Right lobe of liver (tissue), 6 donors: ENCODE measurements around the gene UROS. TPM values are rescaled to one million over a fixed set of nuclear protein-coding genes. Genes with fewer than 3 reads are reported as not detected.

Experiments
- ATAC-seq, 4 donors: fragments of 200-7000 bp; cut with Tn5 transposase; one replicate each; pipeline ENCODE4 v1.9.1; 2020; ENCODE audit warnings: mild to moderate bottlenecking in 4 of 4, moderate library complexity in 4 of 4
- DNase-seq, 3 donors: peaks; one replicate each; pipeline ENCODE4 v3.0.0-alpha.2; 2020
- H3K27ac ChIP-seq, 3 donors: fragments of 200-600 bp; one replicate each; pipeline ENCODE4 v1.8.0; 2022
- H3K27me3 ChIP-seq, 2 donors: fragments of 200-600 bp; one replicate each; pipeline ENCODE4 v1.8.0; 2022
- H3K36me3 ChIP-seq, 4 donors: fragments of 200-600 bp; sonication (generic) in 1 of 4; one replicate each; pipeline versions ENCODE4 v1.5.1 to v1.8.0; 2017 to 2022; ENCODE audit warnings: control low read depth in 1 of 4
- H3K4me1 ChIP-seq, 4 donors: fragments of 200-600 bp; sonication (generic) in 1 of 4; one replicate each; pipeline versions ENCODE4 v1.5.1 to v1.8.0; 2017 to 2022; ENCODE audit warnings: control low read depth in 1 of 4
- H3K4me3 ChIP-seq, 3 donors: fragments of 200-600 bp; one replicate each; pipeline ENCODE4 v1.8.0; 2022
- H3K9me3 ChIP-seq, 4 donors: fragments of 200-600 bp; sonication (generic) in 1 of 4; one replicate each; pipeline versions ENCODE4 v1.5.1 to v1.8.0; 2017 to 2022; ENCODE audit warnings: control low read depth in 1 of 4
- CTCF ChIP-seq, 4 donors: fragments of 200-600 bp in 3 of 4; fragments of 450-650 bp in 1 of 4; IDR thresholded peaks; one replicate each; pipeline versions ENCODE4 v1.5.1 to v1.8.0; 2016 to 2022; ENCODE audit warnings: antibody characterized with exemption in 4 of 4, mild to moderate bottlenecking in 2 of 4
- POLR2A ChIP-seq: fragments of 450-650 bp; IDR thresholded peaks from one replicate; pipeline ENCODE4 v1.6.1; 2017; ENCODE audit warnings: antibody characterized with exemption, mild to moderate bottlenecking
- WGBS: methylation state at CpG from one replicate; pipeline ENCODE4 v1.1.6; 2018; ENCODE audit warnings: low coverage, low lambda C conversion rate; ENCODE audit not compliant: insufficient coverage; ENCODE audit errors: missing lambda C conversion rate; 5-methylcytosine and 5-hydroxymethylcytosine counted together
- intact Hi-C, 2 donors: fragments of 100-400 bp; cut with DNase I; formaldehyde crosslinking; loops; one replicate each; pipeline versions ENCODE4 v1.11.2 to v1.14.1; 2022
- total RNA-seq, 6 experiments: library from RNA; depleted of rRNA in 2 of 6; stranded (reverse); fragments of >200 nt in 2 of 6; fragmentation: NEBNext Ultra II Directional in 3 of 6; extraction: Animal tissue kit (Norgen Biotek cat#: 25700) in 3 of 6; gene quantifications; one replicate each; pipeline versions ENCODE4 v1.1.0 to v1.2.4, GENCODE V29; 2016 to 2023
- donor health status: DM: no; HTN: yes; CAD: no.
- donor health status: DM: no; HTN: no; CAD: no.
- donor health status: DM: no; HTN: no; CAD: no.
- donor health status: DM: no; HTN: yes; CAD: no.
- donor health status: DM: no; HTN: yes; CAD: no.

Gene UROS
- total RNA-seq, 6 experiments from 2014 or later = 23.5 to 52.5 (median 28.3) TPM

DNA sequence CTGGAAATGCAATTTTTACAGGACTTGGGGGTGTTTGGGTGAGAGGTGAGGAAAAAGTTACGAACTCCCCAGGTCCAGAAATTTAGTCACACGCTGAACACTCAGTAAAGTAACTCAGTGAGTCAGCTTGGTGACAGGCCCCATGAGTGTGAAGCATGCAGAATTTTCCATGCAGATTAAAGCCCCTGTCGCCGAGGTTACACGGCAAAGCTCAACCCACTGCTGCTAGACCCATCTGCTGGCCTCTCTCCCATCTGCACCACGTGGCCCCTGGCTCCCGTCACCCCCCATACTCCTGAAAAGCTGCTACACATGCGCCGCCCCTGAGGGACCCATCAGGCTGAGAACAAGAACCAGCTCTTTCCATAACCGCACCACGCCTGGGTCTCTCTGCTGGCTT is 40.4 kb downstream of the UROS start:
- H3K27me3 ChIP-seq = no peaks in the 10 kb centered on the region
- H3K4me3 ChIP-seq = no peak overlapping the region
- 89% methylated on average over 5 of the region's 11 CpGs for WGBS
- H3K27ac ChIP-seq = no peak overlapping the region
- H3K4me1 ChIP-seq = peaks cover 0 to 7% (median 0%) of the 10 kb centered on the region in 4 donors
- no peak for ATAC-seq
- H3K9me3 ChIP-seq = no peaks in the 10 kb centered on the region
- no peak for TF ChIP-seq POLR2A
- no peak for TF ChIP-seq CTCF (IDR thresholded peaks at IDR 0.05)
- intact Hi-C loops = no loop called here
- no peaks in the 10 kb centered on the region for H3K36me3 ChIP-seq
- no peak for DNase-seq

GRCh38 chr10:125782054-125782453 is 41.0 kb downstream of the UROS start:
- intact Hi-C loops = no loop called here
- no peaks in the 10 kb centered on the region for H3K36me3 ChIP-seq
- no peak overlapping the region for H3K4me3 ChIP-seq
- peaks cover 0 to 7% (median 0%) of the 10 kb centered on the region in 4 donors for H3K4me1 ChIP-seq
- H3K9me3 ChIP-seq = no peaks in the 10 kb centered on the region
- WGBS = 88% methylated on average over 7 of the region's 11 CpGs
- DNase-seq = no peak
- H3K27me3 ChIP-seq = no peaks in the 10 kb centered on the region
- ATAC-seq = no peak
- no peak overlapping the region for H3K27ac ChIP-seq
- TF ChIP-seq POLR2A (no peak), CTCF (IDR thresholded peaks at IDR 0.05) (no peak)

DNA sequence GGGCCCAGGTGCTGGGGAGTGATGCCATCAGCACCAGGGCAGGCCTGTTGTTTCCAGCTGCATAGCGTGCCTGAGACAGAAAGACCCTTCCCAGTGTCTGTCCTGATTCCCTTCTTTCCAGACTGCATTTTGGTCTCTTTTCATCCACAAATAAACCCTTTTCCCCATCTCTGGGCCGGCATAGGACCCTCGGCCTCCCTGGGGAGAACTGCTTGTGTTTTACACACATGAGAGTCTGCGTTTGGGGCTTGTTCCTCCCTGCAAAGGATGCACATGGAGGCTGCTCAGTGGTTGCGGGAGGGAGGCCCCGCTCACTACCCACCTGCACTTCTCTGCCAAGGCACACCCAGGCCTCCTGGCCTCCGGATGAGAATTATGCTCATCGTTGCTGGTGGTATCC is 41.7 kb downstream of the UROS start:
- DNase-seq = no peak
- 82% methylated on average over 3 of the region's 8 CpGs for whole genome bisulfite sequencing
- Histone ChIP-seq H3K9me3 (no peaks in the 10 kb centered on the region), H3K4me3 (no peak overlapping the region), H3K36me3 (no peaks in the 10 kb centered on the region), H3K27ac (no peak overlapping the region), H3K4me1 (peaks cover 0 to 7% (median 0%) of the 10 kb centered on the region in 4 donors), H3K27me3 (no peaks in the 10 kb centered on the region)
- TF ChIP-seq POLR2A (no peak), CTCF (IDR thresholded peaks at IDR 0.05) (no peak)
- ATAC-seq = no peak
- intact Hi-C loops = no loop called here

DNA sequence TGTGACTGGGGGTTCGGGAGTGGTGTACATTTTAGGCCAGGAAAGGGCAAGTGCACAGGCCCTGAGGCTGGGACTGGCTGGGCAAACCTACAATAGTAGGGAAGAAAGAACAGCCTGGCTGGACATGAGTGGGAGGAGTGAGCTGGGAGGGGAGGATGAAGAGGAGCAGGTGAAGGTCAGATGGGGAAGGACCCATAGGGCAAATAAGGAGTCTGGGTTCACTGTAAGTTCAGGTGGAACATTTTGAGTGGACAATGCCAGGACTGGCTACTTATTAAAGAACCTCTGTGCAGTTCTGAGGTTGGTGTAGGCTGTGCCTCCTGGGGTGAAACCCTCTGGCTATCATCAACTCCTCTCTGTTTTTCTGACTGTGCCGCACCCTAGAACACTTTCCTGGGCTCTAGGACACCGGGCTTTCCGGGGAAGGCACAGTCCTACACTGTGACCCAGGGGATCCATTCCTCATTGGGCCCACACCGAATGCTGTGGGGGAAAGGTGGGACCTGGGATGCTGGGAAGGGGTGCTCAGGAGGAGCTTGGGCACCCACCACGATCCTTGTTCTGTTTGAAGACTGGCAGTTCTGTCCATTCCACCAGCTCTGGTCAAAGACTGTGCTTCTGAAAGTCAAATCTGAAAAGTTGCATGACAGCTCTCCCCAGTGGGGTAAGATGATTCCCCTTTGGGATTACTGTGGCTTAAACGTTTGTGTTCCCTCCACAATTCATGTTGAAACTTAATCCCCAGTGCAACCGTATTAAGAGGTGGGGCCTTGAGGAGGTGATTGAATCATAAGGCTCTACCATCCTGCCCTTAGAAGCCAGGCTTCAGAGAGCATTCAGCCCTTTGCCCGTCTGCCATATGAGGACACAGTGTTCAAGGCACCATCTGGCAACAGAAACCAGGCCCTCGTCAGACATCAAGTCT is 43.4 kb downstream of the UROS start:
- ATAC-seq (peak in 2 of 4 donors; percentile 36 to 83), DNase-seq (no peak)
- H3K27ac ChIP-seq = no peak overlapping the region
- TF ChIP-seq POLR2A (no peak), CTCF (IDR thresholded peaks at IDR 0.05) (no peak)
- no peaks in the 10 kb centered on the region for H3K27me3 ChIP-seq
- WGBS = 77% methylated on average over 4 of the region's 10 CpGs
- H3K9me3 ChIP-seq = no peaks in the 10 kb centered on the region
- no peaks in the 10 kb centered on the region for H3K36me3 ChIP-seq
- peaks cover 0 to 7% (median 0%) of the 10 kb centered on the region in 4 donors for H3K4me1 ChIP-seq
- H3K4me3 ChIP-seq = no peak overlapping the region
- intact Hi-C loops = no loop called here
